Liver (tissue), 9 donors: Measurements from ENCODE around the gene TCEA2. TPM values are rescaled to one million over a fixed set of nuclear protein-coding genes. Genes with fewer than 3 reads are reported as not detected.

Experiments used
- DNase-seq: peaks from one replicate; pipeline ENCODE4 v3.0.0-alpha.2; 2017; ENCODE audit warnings: low spot score
- H3K27ac ChIP-seq, 2 donors: one replicate each; pipeline ENCODE4 v1.7.0; 2013; ENCODE audit warnings: inconsistent platforms in 2 of 2, low read length in 2 of 2, control low read depth in 1 of 2, low read depth in 1 of 2, mild to moderate bottlenecking in 1 of 2
- H3K27me3 ChIP-seq, 4 donors: one replicate each; pipeline versions ENCODE4 v1.6.1 to v1.7.0; 2013; ENCODE audit warnings: low read length in 3 of 4, inconsistent platforms in 1 of 4, mild to moderate bottlenecking in 1 of 4, moderate library complexity in 1 of 4; ENCODE audit not compliant: control insufficient read depth in 4 of 4, insufficient read depth in 4 of 4
- H3K36me3 ChIP-seq, 4 donors: one replicate each; pipeline versions ENCODE4 v1.6.1 to v1.7.0; 2013; ENCODE audit warnings: low read length in 3 of 4, mild to moderate bottlenecking in 3 of 4, low read depth in 1 of 4, moderate library complexity in 1 of 4; ENCODE audit not compliant: control insufficient read depth in 4 of 4, insufficient read depth in 3 of 4
- H3K4me1 ChIP-seq, 4 donors: one replicate each; pipeline versions ENCODE4 v1.6.1 to v1.7.0; 2013; ENCODE audit warnings: low read length in 3 of 4, mild to moderate bottlenecking in 3 of 4, moderate library complexity in 1 of 4; ENCODE audit not compliant: control insufficient read depth in 4 of 4, insufficient read depth in 4 of 4
- H3K4me3 ChIP-seq, 3 donors: one replicate each; pipeline versions ENCODE4 v1.6.1 to v1.7.0; 2013; ENCODE audit warnings: low read length in 3 of 3, control low read depth in 1 of 3, low read depth in 1 of 3, mild to moderate bottlenecking in 1 of 3
- H3K9ac ChIP-seq, 2 donors: one replicate each; pipeline ENCODE4 v1.7.0; 2013; ENCODE audit warnings: low read length in 2 of 2, mild to moderate bottlenecking in 2 of 2, moderate library complexity in 2 of 2, control low read depth in 1 of 2, low read depth in 1 of 2
- H3K9me3 ChIP-seq, 4 donors: one replicate each; pipeline versions ENCODE4 v1.6.1 to v1.7.0; 2013; ENCODE audit warnings: low read length in 3 of 4; ENCODE audit not compliant: control insufficient read depth in 4 of 4
- GABPA ChIP-seq, 2 donors: IDR thresholded peaks in 1 of 2; conservative IDR thresholded peaks in 1 of 2; 2 replicates each; pipeline ENCODE4 v1.6.1; 2016; ENCODE audit warnings: antibody characterized with exemption in 2 of 2, mild to moderate bottlenecking in 1 of 2, moderate library complexity in 1 of 2
- HNF4A ChIP-seq, 2 donors: conservative IDR thresholded peaks; 2 replicates each; pipeline ENCODE4 v1.6.1; 2016; ENCODE audit warnings: antibody characterized with exemption in 2 of 2, mild to moderate bottlenecking in 2 of 2
- HNF4G ChIP-seq: IDR thresholded peaks from 2 replicates; pipeline ENCODE4 v1.6.1; 2016; ENCODE audit warnings: antibody characterized with exemption
- JUND ChIP-seq, 2 donors: IDR thresholded peaks; 2 replicates each; pipeline ENCODE4 v1.6.1; 2016; ENCODE audit warnings: antibody characterized with exemption in 2 of 2
- MAX ChIP-seq: IDR thresholded peaks from 2 replicates; pipeline ENCODE4 v1.6.1; 2016; ENCODE audit warnings: antibody characterized with exemption
- NR2F2 ChIP-seq: IDR thresholded peaks from 2 replicates; pipeline ENCODE4 v1.6.1; 2016; ENCODE audit warnings: antibody characterized with exemption
- RAD21 ChIP-seq, 2 donors: IDR thresholded peaks; 2 replicates each; pipeline ENCODE4 v1.6.1; 2016; ENCODE audit warnings: antibody characterized with exemption in 2 of 2, mild to moderate bottlenecking in 2 of 2
- RXRA ChIP-seq, 2 donors: IDR thresholded peaks; 2 replicates each; pipeline ENCODE4 v1.6.1; 2017 to 2018; ENCODE audit warnings: antibody characterized with exemption in 2 of 2, mild to moderate bottlenecking in 1 of 2
- SP1 ChIP-seq: IDR thresholded peaks from 2 replicates; pipeline ENCODE4 v1.6.1; 2018; ENCODE audit warnings: antibody characterized with exemption, mild to moderate bottlenecking
- YY1 ChIP-seq: IDR thresholded peaks from 2 replicates; pipeline ENCODE4 v1.6.1; 2016; ENCODE audit warnings: antibody characterized with exemption, mild to moderate bottlenecking
- ZBTB33 ChIP-seq: IDR thresholded peaks from 2 replicates; pipeline ENCODE4 v1.6.1; 2016; ENCODE audit warnings: antibody characterized with exemption
- WGBS: extraction: QIAGEN DNeasy Blood & Tissue Kit; methylation state at CpG from one replicate; pipeline ENCODE4 v1.1.7; 2013; 5-methylcytosine and 5-hydroxymethylcytosine counted together
- polyA plus RNA-seq, 2 donors: library from polyadenylated mRNA; stranded (reverse) in 1 of 2; unstranded in 1 of 2; fragments of 200-250 nt in 1 of 2; fragments of >200 nt in 1 of 2; fragmentation: Nextera tagmentation in 1 of 2; extraction: Ambion mirVana in 1 of 2; gene quantifications; one replicate each; pipeline versions ENCODE4 v1.2.1 to v1.2.3, GENCODE V29; 2013 to 2015
- total RNA-seq, 2 donors: library from RNA; depleted of rRNA; stranded (reverse); fragments of >200 nt; gene quantifications; one replicate each; pipeline ENCODE4 v1.2.3, GENCODE V29; 2014
- TF ChIP-seq, protein P1 (sequence below): fragments of 150-350 bp; IDR thresholded peaks from 2 replicates; pipeline ENCODE4 v1.5.1; 2017; ENCODE audit warnings: improper control_type of control experiment, low read depth, low read length; ENCODE audit not compliant: missing input control
- TF ChIP-seq, protein P2 (sequence below): IDR thresholded peaks from 2 replicates; pipeline ENCODE4 v1.6.1; 2016; ENCODE audit warnings: antibody characterized with exemption
- donor health status: healthy.
- donor health status: healthy.
- donor health status: healthy.
- donor health status: healthy.
- donor health status: healthy.

The TCEA2 gene
- 1 to 10 TPM; 4.6 to 6.4 TPM for total RNA-seq
- 10 to 100 TPM; 17.2 to 22.6 TPM for polyA plus RNA-seq

- TF ChIP-seq HNF4A (conservative IDR thresholded peaks at IDR 0.05) (peak in 1 of 2 donors; percentile 21), RXRA (IDR thresholded peaks at IDR 0.05) (peak; percentile 13 to 15), RAD21 (IDR thresholded peaks at IDR 0.05) (no peak), YY1 (peak; percentile 61), GABPA (IDR thresholded peaks at IDR 0.05 in 1 of 2, conservative IDR thresholded peaks at IDR 0.05 in 1 of 2) (peak in 1 of 2 donors; percentile 79), MAX (peak; percentile 51), SP1 (no peak)
- H3K4me1 ChIP-seq, result peaks cover 27 to 61% (median 55%) of the 10 kb centered on the region in 4 donors
- H3K36me3 ChIP-seq, result no peaks in the 10 kb centered on the region
- H3K4me3 ChIP-seq, result peak within 1 kb of the TSS; percentile 71 to 89 (median 83)
- no peaks in the 10 kb centered on the region for H3K27me3 ChIP-seq
- 8% methylated on average over 85 of the region's 85 CpGs for WGBS
- peak; percentile 95 for DNase-seq
- no peaks in the 10 kb centered on the region for H3K9me3 ChIP-seq
- peak within 1 kb of the TSS; percentile 64 to 74 for H3K27ac ChIP-seq
- H3K9ac ChIP-seq, result peak within 1 kb of the TSS; percentile 52 to 85
Observed at GRCh38 chr20:64062596-64063388, at the start of gene TCEA2. TSS of gene TCEA2 (plus strand) at chr20:64063198. CDS start at chr20:64063313, 115 bp downstream.

DNA sequence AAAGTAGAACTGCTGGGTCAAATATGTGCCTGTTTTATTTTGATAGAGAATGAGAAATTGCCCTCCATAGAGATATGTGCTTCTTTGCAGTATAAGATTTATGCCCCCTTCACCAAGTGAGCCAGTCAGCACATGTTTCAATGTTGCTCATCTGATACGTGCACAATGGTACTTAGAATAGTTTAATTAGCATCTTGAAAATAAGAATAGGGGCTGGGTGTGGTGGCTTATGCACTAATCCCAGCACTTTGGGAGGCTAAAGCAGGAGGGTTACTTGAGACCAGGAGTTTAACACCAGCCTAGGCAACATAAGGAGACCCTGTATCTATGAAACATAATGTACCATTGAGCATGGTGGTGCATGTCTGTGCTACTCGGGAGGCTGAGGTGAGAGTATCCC, 47.4 kb upstream of the TCEA2 start:
- no peak for DNase-seq
- Histone ChIP-seq H3K9me3 (no peaks in the 10 kb centered on the region), H3K36me3 (peaks cover 7 to 58% (median 41%) of the 10 kb centered on the region in 4 donors), H3K4me1 (no peaks in the 10 kb centered on the region), H3K27me3 (no peaks in the 10 kb centered on the region), H3K4me3 (no peak overlapping the region), H3K27ac (no peak overlapping the region), H3K9ac (no peak overlapping the region)
- TF ChIP-seq YY1, result no peak
- WGBS, result 93% methylated on average over 2 of the region's 2 CpGs

DNA sequence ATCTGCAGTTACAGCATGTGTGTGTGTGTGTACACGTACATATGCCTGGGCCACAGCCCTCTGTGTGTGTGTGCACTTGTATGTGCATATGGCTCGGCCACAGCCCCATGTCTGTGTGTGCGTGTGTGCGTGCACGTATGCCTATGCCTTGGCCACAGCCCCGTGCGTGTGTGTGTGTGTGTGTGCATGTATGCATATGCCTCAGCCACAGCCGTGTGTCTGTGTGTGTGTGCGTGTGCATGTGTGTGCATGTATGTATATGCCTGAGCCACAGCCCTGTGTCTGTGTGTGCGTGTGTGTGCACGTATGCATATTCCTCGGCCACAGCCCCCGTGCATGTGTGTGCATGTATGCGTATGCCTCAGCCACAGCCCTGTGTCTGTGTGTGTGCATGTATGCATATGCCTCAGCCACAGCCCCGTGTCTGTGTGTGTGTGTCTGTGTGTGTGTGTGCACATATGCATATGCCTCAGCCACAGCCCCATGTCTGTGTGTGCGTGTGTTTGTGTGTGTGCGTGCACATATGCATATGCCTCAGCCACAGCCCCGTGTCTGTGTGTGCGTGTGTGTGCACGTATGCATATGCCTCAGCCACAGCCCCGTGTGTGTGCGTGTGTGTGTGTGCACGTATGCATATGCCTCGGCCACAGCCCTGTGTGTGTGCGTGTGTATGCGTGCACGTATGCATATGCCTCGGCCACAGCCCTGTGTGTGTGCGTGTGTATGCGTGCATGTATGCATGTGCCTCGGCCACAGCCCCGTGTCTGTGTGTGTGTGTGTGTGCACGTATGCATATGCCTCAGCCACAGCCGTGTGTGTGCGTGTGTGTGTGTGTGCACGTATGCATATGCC, 41.6 kb upstream of the TCEA2 start:
- Histone ChIP-seq H3K9me3 (no peaks in the 10 kb centered on the region), H3K36me3 (peaks cover 5 to 36% (median 24%) of the 10 kb centered on the region in 4 donors), H3K27ac (no peak overlapping the region), H3K9ac (no peak overlapping the region), H3K4me3 (no peak overlapping the region), H3K4me1 (peaks cover 15 to 34% (median 27%) of the 10 kb centered on the region in 4 donors), H3K27me3 (no peaks in the 10 kb centered on the region)
- DNase-seq, result no peak
- WGBS, result 98% methylated on average over 36 of the region's 36 CpGs
- no peak for TF ChIP-seq HNF4G
- TF ChIP-seq RXRA (IDR thresholded peaks at IDR 0.05), result no peak
- TF ChIP-seq NR2F2, result no peak
- TF ChIP-seq, protein P1, sequence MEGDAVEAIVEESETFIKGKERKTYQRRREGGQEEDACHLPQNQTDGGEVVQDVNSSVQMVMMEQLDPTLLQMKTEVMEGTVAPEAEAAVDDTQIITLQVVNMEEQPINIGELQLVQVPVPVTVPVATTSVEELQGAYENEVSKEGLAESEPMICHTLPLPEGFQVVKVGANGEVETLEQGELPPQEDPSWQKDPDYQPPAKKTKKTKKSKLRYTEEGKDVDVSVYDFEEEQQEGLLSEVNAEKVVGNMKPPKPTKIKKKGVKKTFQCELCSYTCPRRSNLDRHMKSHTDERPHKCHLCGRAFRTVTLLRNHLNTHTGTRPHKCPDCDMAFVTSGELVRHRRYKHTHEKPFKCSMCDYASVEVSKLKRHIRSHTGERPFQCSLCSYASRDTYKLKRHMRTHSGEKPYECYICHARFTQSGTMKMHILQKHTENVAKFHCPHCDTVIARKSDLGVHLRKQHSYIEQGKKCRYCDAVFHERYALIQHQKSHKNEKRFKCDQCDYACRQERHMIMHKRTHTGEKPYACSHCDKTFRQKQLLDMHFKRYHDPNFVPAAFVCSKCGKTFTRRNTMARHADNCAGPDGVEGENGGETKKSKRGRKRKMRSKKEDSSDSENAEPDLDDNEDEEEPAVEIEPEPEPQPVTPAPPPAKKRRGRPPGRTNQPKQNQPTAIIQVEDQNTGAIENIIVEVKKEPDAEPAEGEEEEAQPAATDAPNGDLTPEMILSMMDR, result no peak
- TF ChIP-seq, protein P2, sequence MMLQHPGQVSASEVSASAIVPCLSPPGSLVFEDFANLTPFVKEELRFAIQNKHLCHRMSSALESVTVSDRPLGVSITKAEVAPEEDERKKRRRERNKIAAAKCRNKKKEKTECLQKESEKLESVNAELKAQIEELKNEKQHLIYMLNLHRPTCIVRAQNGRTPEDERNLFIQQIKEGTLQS, result no peak
- no peak for TF ChIP-seq ZBTB33
- TF ChIP-seq HNF4A (conservative IDR thresholded peaks at IDR 0.05), result no peak
- no peak for TF ChIP-seq JUND (IDR thresholded peaks at IDR 0.05)
